Fibroblast of peridontal ligament (primary cell): ENCODE results near the gene WFDC9.
A peak's percentile ranks its signal among the peaks of the same experiment; 100 is the strongest.
"Not testable (repeated sequence)": the region's sequence is repeated elsewhere in the genome, so short reads cannot be mapped to it uniquely, and the experiment has no call there.

Experiments used
- DNase-seq: peaks from one replicate; pipeline ENCODE4 v3.0.0-alpha.2; 2010; ENCODE audit errors: extremely low read depth

The WFDC9 gene

GRCh38 chr20:45631184-45631583 lies at the start of gene WFDC9:
Gene WFDC9, minus strand, starts transcription at chr20:45631284. Its CDS starts 21,103 bp downstream, at chr20:45610181.
- no peak for DNase-seq

GRCh38 chr20:45679650-45680049 lies 48.6 kb upstream of the WFDC9 start:
- no peak for DNase-seq

- DNase-seq: no peak
Measured at GRCh38 chr20:45672765-45673164, 41.7 kb upstream of the WFDC9 start.

- DNase-seq: no peak
Measured at GRCh38 chr20:45670139-45670538, 39.1 kb upstream of the WFDC9 start, which contains the start of gene WFDC11. Gene WFDC11, minus strand, starts transcription at chr20:45670239. Its CDS starts 19,639 bp downstream, at chr20:45650600.

GRCh38 chr20:45657038-45657437 lies 26.0 kb upstream of the WFDC9 start:
- DNase-seq: not testable (repeated sequence)

GRCh38 chr20:45651726-45652125 lies 20.6 kb upstream of the WFDC9 start:
- not testable (repeated sequence) for DNase-seq

GRCh38 chr20:45649312-45649863 lies 18.3 kb upstream of the WFDC9 start:
- no peak for DNase-seq

- DNase-seq: no peak
Measured at GRCh38 chr20:45647441-45648050, 16.5 kb upstream of the WFDC9 start.

GRCh38 chr20:45646875-45647274 lies 15.8 kb upstream of the WFDC9 start:
- DNase-seq: no peak

GRCh38 chr20:45645869-45646268 lies 14.8 kb upstream of the WFDC9 start:
- DNase-seq: not testable (repeated sequence)

GRCh38 chr20:45641076-45641475 lies 10.0 kb upstream of the WFDC9 start:
- not testable (repeated sequence) for DNase-seq

- DNase-seq: no peak
Measured at GRCh38 chr20:45639687-45640086, 8.6 kb upstream of the WFDC9 start.

GRCh38 chr20:45636513-45636912 lies 5.4 kb upstream of the WFDC9 start:
- DNase-seq: no peak

- no peak for DNase-seq
Measured at GRCh38 chr20:45630371-45630770, 713 bp downstream of the WFDC9 start.

GRCh38 chr20:45629496-45630100 lies 1.5 kb downstream of the WFDC9 start, which contains the start of gene WFDC10A:
Gene WFDC10A, plus strand, starts transcription at chr20:45629739. Its CDS starts 75 bp downstream, at chr20:45629814.
- peak; percentile 53 for DNase-seq

- DNase-seq: no peak
Measured at GRCh38 chr20:45626540-45626939, 4.5 kb downstream of the WFDC9 start.

- no peak for DNase-seq
Measured at GRCh38 chr20:45621593-45621992, 9.5 kb downstream of the WFDC9 start.

- DNase-seq: no peak
Measured at GRCh38 chr20:45617591-45617990, 13.5 kb downstream of the WFDC9 start.

- DNase-seq: no peak
Measured at GRCh38 chr20:45612314-45612713, 18.8 kb downstream of the WFDC9 start.

- peak; percentile 83 for DNase-seq
Measured at GRCh38 chr20:45611054-45611453, 20.0 kb downstream of the WFDC9 start.

GRCh38 chr20:45607810-45608209 lies 23.3 kb downstream of the WFDC9 start:
- DNase-seq: no peak

- DNase-seq: no peak
Measured at GRCh38 chr20:45595235-45595634, 35.8 kb downstream of the WFDC9 start.

- DNase-seq: no peak
Measured at GRCh38 chr20:45593498-45593897, 37.6 kb downstream of the WFDC9 start.
